Gastrocnemius medialis (tissue), 4 donors: ENCODE data around the gene TCF4.

ENCODE experiments used
- POLR2A ChIP-seq, 2 donors: fragments of 450-650 bp; IDR thresholded peaks; one replicate each; pipeline ENCODE4 v1.6.1; 2017; ENCODE audit warnings: antibody characterized with exemption in 2 of 2, mild to moderate bottlenecking in 2 of 2, moderate library complexity in 2 of 2
- TF ChIP-seq, protein P1 (sequence below), 5 experiments: fragments of 450-650 bp in 3 of 5; fragments of 200-600 bp in 2 of 5; sonication (generic) in 2 of 5; IDR thresholded peaks in 4 of 5; conservative IDR thresholded peaks in 1 of 5; 1 replicate in 4 of 5; 2 replicates in 1 of 5; pipeline ENCODE4 v1.5.1; 2016 to 2019; ENCODE audit warnings: antibody characterized with exemption in 5 of 5, mild to moderate bottlenecking in 3 of 5, moderate library complexity in 3 of 5

DNA sequence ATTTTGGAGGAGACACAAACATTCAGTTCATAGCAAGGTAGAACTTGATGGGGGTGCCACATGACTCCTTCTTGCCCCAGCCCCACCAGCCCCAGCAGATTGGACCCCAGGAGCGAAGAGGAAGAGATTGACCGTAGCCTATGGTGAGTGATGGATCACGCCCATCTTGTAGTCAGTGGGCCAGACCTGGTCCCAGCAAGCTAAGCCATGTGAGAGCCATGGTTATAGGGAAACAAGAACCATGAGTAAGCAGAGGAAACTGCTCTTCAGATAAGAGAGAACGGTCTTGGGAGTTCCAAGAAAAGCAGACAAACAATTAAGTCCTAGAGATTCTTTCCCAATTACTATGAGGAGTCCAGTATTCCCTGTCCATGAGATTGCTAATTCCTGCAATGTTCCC, 4.6 kb upstream of the TCF4 start:
- TF ChIP-seq, protein P1, sequence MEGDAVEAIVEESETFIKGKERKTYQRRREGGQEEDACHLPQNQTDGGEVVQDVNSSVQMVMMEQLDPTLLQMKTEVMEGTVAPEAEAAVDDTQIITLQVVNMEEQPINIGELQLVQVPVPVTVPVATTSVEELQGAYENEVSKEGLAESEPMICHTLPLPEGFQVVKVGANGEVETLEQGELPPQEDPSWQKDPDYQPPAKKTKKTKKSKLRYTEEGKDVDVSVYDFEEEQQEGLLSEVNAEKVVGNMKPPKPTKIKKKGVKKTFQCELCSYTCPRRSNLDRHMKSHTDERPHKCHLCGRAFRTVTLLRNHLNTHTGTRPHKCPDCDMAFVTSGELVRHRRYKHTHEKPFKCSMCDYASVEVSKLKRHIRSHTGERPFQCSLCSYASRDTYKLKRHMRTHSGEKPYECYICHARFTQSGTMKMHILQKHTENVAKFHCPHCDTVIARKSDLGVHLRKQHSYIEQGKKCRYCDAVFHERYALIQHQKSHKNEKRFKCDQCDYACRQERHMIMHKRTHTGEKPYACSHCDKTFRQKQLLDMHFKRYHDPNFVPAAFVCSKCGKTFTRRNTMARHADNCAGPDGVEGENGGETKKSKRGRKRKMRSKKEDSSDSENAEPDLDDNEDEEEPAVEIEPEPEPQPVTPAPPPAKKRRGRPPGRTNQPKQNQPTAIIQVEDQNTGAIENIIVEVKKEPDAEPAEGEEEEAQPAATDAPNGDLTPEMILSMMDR (IDR thresholded peaks at IDR 0.05 in 4 of 5, conservative IDR thresholded peaks at IDR 0.05 in 1 of 5): no peak
- TF ChIP-seq POLR2A (IDR thresholded peaks at IDR 0.05): no peak
